GM13977 (cell line): ENCODE measurements around the gene KIF12.

Experiments used
- DNase-seq: peaks from one replicate; pipeline ENCODE4 v3.0.0; 2012; ENCODE audit warnings: low spot score
- in situ Hi-C: fragments of 300-500 bp; cut with MboI; formaldehyde crosslinking; loops from one replicate; pipeline ENCODE4 v1.12.0; 2022; ENCODE audit warnings: low sequenced_read_pairs, low pct_unique_long_range_greater_than_20kb, mixed read lengths, inconsistent platforms; ENCODE audit not compliant: unreplicated experiment
- TF ChIP-seq, protein P1 (sequence below): IDR thresholded peaks from 2 replicates; pipeline ENCODE4 v1.5.1; 2012; ENCODE audit warnings: mild to moderate bottlenecking, control low read depth; ENCODE audit not compliant: insufficient read depth; ENCODE audit errors: extremely low read depth, missing control alignments

The KIF12 gene

DNA sequence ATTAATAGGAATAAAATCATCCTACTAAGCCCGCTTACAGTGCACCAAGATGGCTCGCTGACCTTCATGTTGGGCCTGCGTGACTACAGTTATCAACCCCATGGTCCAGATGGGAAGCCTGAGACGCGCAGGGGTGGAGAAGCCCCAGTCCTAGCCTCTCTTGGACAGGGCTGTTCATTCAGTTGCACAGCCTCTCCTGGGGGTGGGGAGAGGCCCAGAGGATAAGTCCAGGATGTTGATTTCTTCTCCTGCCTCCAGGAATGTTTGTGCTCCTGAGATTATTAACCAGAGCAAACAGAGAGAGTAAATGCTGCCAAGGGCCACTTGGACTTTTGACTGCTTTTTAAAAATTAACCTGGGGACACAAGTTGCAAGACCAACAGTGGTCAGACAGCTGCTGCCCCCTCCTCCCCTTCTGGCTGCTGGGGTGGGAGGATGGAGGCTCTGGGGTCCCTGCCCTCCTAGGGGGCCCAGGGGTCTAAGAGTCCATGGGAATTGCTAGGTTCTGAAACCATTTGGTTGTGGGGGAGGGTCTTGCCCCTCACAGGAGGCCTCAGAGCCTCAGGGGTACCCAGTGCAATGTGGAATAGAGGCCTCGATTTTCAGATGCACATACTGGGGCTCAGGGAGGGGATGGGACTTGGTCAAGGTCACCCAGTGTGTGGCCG lies 18.2 kb downstream of the KIF12 start:
- in situ Hi-C loops: no loop called here
- DNase-seq: no peak
- TF ChIP-seq, protein P1, sequence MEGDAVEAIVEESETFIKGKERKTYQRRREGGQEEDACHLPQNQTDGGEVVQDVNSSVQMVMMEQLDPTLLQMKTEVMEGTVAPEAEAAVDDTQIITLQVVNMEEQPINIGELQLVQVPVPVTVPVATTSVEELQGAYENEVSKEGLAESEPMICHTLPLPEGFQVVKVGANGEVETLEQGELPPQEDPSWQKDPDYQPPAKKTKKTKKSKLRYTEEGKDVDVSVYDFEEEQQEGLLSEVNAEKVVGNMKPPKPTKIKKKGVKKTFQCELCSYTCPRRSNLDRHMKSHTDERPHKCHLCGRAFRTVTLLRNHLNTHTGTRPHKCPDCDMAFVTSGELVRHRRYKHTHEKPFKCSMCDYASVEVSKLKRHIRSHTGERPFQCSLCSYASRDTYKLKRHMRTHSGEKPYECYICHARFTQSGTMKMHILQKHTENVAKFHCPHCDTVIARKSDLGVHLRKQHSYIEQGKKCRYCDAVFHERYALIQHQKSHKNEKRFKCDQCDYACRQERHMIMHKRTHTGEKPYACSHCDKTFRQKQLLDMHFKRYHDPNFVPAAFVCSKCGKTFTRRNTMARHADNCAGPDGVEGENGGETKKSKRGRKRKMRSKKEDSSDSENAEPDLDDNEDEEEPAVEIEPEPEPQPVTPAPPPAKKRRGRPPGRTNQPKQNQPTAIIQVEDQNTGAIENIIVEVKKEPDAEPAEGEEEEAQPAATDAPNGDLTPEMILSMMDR: no peak

DNA sequence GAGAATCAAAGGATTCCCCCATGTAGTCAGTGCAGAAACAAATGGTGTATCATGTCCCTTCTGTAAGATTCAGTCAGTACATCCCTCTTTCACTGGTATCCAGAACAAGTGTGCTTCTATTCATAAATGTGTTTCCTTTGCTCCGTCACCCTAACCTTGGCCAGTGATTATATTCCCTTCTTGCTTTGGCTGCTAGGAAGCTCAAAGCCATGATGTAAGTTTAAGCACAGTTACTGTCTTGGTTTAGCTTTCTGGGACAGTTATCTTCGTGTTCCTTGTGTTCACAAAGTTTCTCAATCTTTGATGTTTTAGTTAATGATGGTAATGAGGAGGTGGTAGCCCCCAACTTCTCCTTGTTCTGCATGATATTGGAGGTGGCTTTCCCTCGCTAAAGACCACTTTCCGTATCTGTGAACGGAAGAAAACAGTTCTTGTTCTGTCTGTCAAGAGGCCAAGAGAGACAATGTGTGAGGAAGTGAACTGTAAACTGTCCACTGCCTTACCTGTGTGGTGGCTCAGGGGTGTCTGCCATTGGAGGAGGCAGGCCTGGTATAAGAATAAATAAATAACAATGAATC lies 18.8 kb downstream of the KIF12 start:
- in situ Hi-C loops: no loop called here
- DNase-seq: no peak
- TF ChIP-seq, protein P1: no peak

DNA sequence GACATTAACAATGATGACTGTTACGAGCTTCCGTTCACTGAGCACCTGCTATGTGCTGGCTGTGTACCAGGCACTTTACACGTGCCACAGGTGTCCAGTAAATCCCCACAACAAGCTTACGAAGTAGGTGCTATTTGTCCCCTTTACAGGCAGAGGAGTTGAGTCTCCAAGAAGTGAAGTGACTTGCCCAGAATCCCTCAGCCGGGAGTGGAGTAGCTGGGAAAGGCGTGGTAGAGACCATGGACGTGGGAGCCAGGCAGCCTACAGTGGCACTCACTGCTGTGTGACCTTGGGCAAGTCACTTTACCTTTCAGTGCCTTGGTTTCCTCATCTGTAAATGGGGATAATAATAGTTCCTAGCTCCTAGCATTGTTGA lies 20.3 kb downstream of the KIF12 start:
- DNase-seq: no peak
- TF ChIP-seq, protein P1: no peak
- in situ Hi-C loops: no loop called here

DNA sequence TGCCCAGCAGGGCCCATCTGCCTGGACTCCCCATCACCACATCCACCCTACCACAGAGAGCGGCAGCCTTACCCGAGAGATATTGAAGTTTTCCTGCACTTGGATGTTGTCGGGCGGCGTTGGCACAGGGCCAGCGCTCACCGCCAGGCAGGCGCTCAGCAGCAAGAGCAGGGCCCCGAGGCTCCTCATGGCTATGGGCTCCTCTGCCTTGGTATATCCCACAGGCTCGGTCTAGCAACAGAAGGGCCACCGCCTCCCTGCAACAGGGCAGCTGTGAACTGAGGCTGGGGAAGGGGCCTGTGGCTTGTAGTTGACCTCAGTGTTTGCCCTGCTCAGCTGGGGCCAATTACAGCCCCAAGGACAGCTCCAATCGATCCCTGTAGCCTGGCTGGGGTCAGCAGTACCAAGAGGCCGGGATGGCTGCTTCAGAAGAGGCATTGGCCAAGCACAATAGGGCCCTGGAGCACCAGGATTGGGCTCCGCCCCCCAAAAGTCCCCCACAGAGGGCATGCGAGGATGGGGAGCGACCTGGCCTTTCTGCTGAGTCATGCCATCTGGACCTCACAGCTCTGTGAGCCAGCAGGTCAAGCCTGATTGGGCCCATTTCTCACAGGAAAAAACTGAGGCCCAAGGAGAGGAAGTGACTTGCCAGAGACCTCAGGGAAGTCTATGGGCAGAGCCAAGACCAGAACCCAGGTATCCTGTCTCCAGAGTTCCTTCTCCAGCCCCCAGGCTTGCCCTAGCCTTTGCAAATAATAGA lies 20.9 kb downstream of the KIF12 start, which contains the start of gene AMBP:
AMBP (minus strand) TSS at position 280 of the 760 bp plus-strand sequence; CDS start at position 189, 91 bp downstream.
- in situ Hi-C loops: no loop called here
- no peak for DNase-seq
- TF ChIP-seq, protein P1: no peak

DNA sequence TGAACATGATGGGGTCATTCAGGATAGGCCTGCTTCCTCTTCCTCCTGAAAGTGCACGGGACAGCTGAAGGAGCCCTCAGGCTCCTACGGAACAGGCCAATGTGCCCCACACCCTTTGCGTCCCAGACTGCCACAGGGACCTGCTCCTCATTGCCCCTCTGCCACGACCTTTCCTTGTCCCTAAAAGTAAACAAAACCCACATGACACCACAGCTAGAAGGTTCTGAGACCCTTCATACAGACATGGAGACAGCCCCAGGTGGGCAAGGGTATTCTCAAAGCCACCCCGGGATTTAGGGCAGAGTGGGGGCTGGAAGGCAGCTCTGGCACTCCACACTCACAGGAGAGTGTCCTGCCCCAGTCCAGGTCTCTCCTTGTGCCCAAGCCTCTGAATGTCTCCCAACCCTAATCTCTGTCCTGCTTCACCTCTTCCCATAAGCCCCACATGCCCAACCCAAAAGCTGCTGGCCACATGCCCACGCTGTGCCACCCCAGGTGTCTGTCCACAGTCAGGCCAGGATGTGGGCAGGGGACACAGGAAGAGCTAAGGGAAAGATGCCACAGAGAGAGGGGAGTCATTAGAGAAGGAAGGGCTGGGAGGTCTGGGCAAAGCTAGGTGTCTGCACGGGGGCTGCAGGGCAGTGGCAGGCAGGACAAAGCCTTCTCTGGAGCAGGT lies 21.8 kb downstream of the KIF12 start:
- no peak for DNase-seq
- in situ Hi-C loops: no loop called here
- TF ChIP-seq, protein P1: no peak
